Measurements from ENCODE around the gene FOXP4. TPM values are rescaled to one million over a fixed set of nuclear protein-coding genes. Genes with fewer than 3 reads are reported as not detected.
A peak's percentile ranks its signal among the peaks of the same experiment; 100 is the strongest.
"Not testable (repeated sequence)": the region's sequence is repeated elsewhere in the genome, so short reads cannot be mapped to it uniquely, and the experiment has no call there.

The FOXP4 gene
- total RNA-seq, 1 donor from 2014 or later: 137 TPM

GRCh38 chr6:41608443-41609151 lies 62.4 kb downstream of the FOXP4 start:
- H3K4me3 Mint-ChIP-seq (ENCODE audit: low read depth): no peak overlapping the region
- peaks cover 21% of the 10 kb centered on the region for H3K27me3 Mint-ChIP-seq
- no peak for DNase-seq (ENCODE audit: low spot score, unreplicated experiment)
- peaks cover 8% of the 10 kb centered on the region for H3K9me3 Mint-ChIP-seq (ENCODE audit: low read depth)
- no peak for TF ChIP-seq CTCF (IDR thresholded peaks at IDR 0.05; ENCODE audit: unreplicated experiment)
- no peaks in the 10 kb centered on the region for H3K4me1 Mint-ChIP-seq (ENCODE audit: low read depth)
- H3K36me3 Mint-ChIP-seq (ENCODE audit: insufficient read depth): peaks cover 2% of the 10 kb centered on the region
- no peak overlapping the region for H3K27ac Mint-ChIP-seq

GRCh38 chr6:41614715-41615114 lies 68.5 kb downstream of the FOXP4 start:
- Mint-ChIP-seq H3K27me3 (peaks cover 5% of the 10 kb centered on the region), H3K4me1 (ENCODE audit: low read depth) (peaks cover 5% of the 10 kb centered on the region), H3K4me3 (ENCODE audit: low read depth) (no peak overlapping the region), H3K36me3 (ENCODE audit: insufficient read depth) (peaks cover 4% of the 10 kb centered on the region), H3K27ac (no peak overlapping the region), H3K9me3 (ENCODE audit: low read depth) (peaks cover 15% of the 10 kb centered on the region)
- no peak for TF ChIP-seq CTCF (IDR thresholded peaks at IDR 0.05; ENCODE audit: unreplicated experiment)
- DNase-seq (ENCODE audit: low spot score, unreplicated experiment): no peak

GRCh38 chr6:41615311-41615710 lies 69.1 kb downstream of the FOXP4 start:
- no peak for TF ChIP-seq CTCF (IDR thresholded peaks at IDR 0.05; ENCODE audit: unreplicated experiment)
- Mint-ChIP-seq H3K27ac (no peak overlapping the region), H3K9me3 (ENCODE audit: low read depth) (peaks cover 17% of the 10 kb centered on the region), H3K4me1 (ENCODE audit: low read depth) (peaks cover 5% of the 10 kb centered on the region), H3K27me3 (peaks cover 5% of the 10 kb centered on the region), H3K4me3 (ENCODE audit: low read depth) (no peak overlapping the region), H3K36me3 (ENCODE audit: insufficient read depth) (peaks cover 4% of the 10 kb centered on the region)
- no peak for DNase-seq (ENCODE audit: low spot score, unreplicated experiment)

- Mint-ChIP-seq H3K4me1 (ENCODE audit: low read depth) (peaks cover 10% of the 10 kb centered on the region), H3K27ac (peak overlapping the region; percentile 2), H3K9me3 (ENCODE audit: low read depth) (peaks cover 22% of the 10 kb centered on the region), H3K27me3 (peaks cover 5% of the 10 kb centered on the region), H3K4me3 (ENCODE audit: low read depth) (no peak overlapping the region), H3K36me3 (ENCODE audit: insufficient read depth) (peaks cover 3% of the 10 kb centered on the region)
- no peak for TF ChIP-seq CTCF (IDR thresholded peaks at IDR 0.05; ENCODE audit: unreplicated experiment)
- no peak for DNase-seq (ENCODE audit: low spot score, unreplicated experiment)
These were observed 72.4 kb downstream of the FOXP4 start for GRCh38 chr6:41618598-41618997.

GRCh38 chr6:41619193-41619592 lies 73.0 kb downstream of the FOXP4 start:
- peaks cover 17% of the 10 kb centered on the region for H3K9me3 Mint-ChIP-seq (ENCODE audit: low read depth)
- not testable (repeated sequence) for H3K27ac Mint-ChIP-seq; H3K4me1 Mint-ChIP-seq (ENCODE audit: low read depth); H3K4me3 Mint-ChIP-seq (ENCODE audit: low read depth); H3K36me3 Mint-ChIP-seq (ENCODE audit: insufficient read depth); DNase-seq (ENCODE audit: low spot score, unreplicated experiment); H3K27me3 Mint-ChIP-seq

- DNase-seq (ENCODE audit: low spot score, unreplicated experiment): no peak
- Mint-ChIP-seq H3K9me3 (ENCODE audit: low read depth) (peaks cover 15% of the 10 kb centered on the region), H3K27ac (no peak overlapping the region), H3K27me3 (peaks cover 10% of the 10 kb centered on the region), H3K4me3 (ENCODE audit: low read depth) (no peak overlapping the region), H3K4me1 (ENCODE audit: low read depth) (peaks cover 10% of the 10 kb centered on the region), H3K36me3 (ENCODE audit: insufficient read depth) (peaks cover 1% of the 10 kb centered on the region)
- TF ChIP-seq CTCF (IDR thresholded peaks at IDR 0.05; ENCODE audit: unreplicated experiment): no peak
These were observed 75.2 kb downstream of the FOXP4 start for GRCh38 chr6:41621367-41621766.
